GM18909 (cell line): Measurements from ENCODE around the gene TTBK2.
"Not testable (repeated sequence)": the region's sequence is repeated elsewhere in the genome, so short reads cannot be mapped to it uniquely, and the experiment has no call there.

Experiments used
- ATAC-seq: cut with Tn5 transposase; IDR thresholded peaks from one replicate; pipeline ENCODE4 v1.9.1; 2021; ENCODE audit warnings: mild to moderate bottlenecking; ENCODE audit not compliant: unreplicated experiment, poor library complexity

The TTBK2 gene

DNA sequence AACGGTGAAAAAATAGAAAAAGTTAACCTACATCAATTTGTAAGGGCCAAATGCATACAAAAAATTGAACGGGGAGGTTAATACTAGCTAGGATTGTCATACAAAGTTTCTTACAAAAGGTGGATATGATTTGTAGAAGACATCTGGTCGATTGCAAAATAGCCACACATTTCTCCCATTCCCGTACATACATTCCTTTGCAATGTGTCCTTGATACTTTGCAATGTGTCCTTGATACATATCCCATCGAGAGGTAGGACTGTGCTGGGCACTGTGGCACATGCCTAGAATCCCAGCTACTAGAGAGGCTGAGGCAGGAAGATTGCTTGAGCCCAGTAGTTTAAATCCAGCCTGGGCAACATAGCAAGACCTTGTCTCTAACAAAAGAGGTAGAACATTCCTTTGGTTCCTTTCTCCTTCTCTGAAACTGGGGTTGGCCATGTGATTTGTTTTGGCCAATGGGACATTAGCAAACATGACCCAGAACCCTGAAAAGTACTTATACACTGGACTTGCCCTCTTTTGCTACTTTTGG is 9.5 kb downstream of the TTBK2 start:
- no peak for ATAC-seq

DNA sequence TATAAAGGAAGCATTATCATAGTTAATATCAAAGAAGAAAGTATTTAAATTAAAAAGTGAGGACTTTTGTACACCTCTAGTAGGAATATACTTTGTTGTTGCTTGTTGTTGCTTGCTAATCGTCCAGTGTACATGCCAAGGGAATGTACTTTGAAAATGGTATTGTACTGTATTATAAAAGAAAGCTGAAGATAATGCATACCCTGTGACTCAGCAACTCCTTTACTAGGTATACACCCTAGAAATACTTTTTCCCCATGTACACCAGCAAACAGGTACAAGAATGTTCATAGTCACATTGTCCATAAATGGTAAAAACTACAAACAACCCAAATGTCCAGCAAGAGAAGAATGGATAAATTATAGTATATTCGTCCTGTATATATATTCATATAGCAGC is 12.0 kb downstream of the TTBK2 start:
- ATAC-seq: no peak

DNA sequence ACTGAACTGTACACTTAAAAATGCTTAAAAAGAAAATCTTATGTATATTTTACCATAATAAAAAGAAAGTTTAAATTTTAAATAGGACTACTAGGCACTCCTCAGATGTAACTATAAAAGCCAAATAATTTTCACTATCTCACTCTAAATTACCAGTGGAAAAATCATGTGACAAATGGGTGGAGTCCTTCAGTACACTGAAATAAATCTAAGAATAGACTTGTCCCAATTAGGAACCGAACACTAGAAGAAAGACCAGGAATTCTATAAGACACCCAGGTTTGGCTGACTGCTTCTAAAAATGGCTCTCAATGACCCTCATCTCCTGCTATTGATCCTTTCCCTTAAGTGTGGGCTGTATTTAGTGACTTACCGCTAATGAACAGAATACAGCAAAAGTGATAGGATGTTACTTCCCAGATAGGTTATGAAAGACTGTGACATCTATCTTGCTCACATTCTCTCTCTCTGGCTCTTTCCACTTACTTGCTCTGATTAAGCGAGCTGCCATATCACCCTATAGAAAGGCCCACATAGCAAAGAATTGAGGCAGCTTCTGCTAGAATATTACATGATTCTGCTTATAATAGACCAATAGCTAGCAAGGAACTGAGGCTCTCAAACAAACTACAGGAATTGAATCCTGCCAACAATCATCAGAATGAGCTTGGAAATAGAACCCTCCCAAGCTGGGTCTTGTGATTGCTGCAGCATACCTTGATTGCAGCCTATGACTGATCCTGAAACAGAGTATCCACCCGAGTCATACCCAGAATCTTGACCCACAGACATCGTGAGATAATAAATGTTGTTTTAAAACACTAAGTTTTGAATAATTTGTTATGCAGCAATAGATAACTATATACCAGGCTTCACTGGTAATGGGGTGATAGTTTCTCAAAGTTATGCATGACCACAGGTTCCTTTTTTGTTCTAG is 16.9 kb downstream of the TTBK2 start:
- no peak for ATAC-seq

DNA sequence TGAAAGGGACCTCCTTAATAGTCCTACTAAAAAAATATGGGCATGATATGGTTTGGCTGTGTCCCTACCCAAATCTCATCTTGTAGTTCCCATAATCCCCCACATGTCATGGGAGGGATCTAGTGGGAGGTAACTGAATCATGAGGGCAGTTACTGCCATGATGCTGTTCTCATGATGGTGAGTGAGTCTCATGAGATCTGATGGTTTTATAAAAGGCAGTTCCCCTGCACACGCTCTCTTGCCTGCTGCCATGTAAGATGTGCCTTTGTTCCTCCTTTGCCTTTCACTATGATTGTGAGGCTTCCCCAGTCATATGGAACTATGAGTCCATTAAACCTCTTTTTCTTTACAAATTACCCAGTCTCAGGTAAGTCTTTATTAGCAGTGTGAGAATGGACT is 26.7 kb downstream of the TTBK2 start:
- ATAC-seq: not testable (repeated sequence)

DNA sequence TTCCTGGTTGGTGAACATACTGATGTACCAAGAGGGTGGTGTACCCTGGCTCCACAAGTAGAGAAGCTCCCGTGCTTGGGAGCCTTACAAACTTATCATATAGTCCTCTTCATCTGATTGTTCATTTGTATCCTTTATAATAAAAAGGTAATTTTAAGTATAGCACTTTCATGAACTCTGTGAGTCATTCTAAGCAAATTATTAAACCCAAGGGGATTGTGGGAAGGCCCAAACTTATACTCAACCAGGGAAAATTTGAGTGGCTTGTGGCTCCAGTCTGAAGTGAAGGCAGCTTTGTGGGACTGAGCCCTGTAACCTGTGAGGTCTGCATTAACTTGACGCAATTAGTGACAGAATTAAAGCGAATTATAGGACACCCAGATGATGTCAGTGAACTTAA is 29.0 kb downstream of the TTBK2 start:
- no peak for ATAC-seq

DNA sequence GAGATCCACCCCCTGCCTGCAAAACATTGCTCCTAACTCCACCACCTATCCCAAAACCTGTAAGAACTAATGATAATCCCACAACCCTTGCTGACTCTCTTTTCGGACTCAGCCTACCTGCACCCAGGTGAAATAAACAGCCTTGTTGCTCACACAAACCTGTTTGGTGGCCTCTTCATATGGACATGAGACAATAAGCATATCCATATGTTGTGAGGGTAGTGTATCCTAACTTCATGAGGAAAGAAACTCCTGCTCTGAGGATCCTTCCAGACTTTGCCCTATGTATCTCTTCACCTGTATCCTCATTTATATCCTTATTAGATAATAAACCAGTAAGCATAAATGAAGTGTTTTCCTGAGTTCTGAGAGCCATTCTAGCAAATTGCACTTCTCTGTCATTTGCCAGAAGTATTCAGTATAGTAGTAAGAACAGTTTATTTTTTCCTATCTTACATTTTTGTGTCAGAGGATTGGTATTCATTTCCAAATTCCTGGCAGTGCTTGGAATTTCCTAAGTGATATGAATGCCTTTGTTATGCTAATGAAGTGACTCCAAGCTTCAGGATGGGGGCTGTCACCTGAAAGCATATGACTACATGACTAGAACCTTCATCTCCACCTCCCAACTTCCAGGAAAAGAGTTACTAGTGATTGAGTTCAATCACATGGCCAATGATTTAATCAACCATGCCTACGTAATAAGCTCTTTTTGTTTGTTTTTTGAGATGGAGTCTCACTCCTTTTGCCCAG is 30.2 kb downstream of the TTBK2 start:
- ATAC-seq: no peak

DNA sequence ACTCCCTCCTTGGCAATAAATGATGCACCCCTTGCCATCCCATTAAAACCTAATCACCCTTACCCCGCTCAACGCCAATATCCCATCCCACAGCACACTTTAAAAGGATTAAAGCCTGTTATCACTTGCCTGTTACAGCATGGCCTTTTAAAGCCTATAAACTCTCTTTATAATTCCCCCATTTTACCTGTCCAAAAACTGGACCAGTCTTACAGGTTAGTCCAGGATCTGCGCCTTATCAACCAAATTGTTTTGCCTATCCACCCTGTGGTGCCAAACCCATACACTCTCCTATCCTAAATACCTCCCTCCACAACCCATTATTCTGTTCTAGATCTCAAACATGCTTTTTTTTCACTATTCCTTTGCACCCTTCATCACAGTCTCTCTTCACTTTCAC is 33.2 kb downstream of the TTBK2 start:
- not testable (repeated sequence) for ATAC-seq

DNA sequence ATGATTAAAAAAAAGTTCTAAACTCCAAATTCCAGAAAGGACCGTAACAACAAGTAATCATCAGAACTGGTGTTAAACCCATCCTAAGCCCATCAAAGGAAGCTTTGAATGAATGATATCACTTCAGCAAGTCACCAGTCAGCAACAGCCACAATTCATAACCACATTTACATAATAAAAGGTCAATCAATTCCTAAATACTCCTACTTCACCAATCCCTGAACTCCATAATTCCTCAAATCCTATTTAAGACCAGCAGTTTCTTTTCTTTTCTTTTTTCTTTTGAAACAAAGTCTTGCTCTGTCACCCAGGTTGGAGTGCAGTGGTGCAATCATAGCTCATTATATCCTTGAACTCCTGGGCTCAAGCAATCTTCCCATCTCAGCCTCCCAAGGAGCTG is 40.5 kb downstream of the TTBK2 start:
- ATAC-seq: no peak

DNA sequence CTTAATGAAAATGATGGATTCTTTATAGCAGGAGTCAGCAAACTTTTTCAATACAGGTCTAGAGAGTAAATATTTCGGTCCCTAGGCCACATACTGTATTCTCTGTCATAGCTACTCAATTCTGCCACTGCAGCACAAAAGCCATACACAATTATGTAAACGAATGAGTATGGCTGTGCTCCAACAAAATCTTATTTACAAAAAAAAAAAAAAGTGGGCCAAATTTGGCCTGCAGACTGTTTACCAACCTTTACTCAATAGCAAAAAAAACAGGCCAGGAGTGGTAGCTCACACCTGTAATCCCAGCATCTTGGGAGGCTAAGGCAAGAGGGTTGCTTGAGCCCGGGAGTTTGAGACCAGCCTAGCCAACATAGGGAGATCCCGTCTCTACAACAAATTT is 41.1 kb downstream of the TTBK2 start:
- ATAC-seq: no peak

DNA sequence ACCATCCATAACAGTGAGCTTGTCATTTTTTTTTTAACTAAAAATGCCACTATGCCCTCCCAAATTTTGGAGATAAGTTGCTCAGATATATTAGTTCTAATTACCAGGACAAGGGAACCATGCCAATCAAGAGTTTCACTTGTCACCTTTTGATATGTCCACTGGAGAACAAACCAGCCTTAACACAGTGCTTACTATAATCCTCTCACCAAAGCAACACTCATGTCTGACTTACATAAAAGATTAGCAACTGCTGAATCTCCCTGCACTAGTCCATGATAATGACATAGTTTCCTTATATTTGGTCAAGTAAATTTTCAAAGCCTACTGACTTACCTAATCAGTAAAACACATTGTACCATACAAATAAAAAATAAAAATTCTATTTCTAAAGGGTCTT is 44.4 kb downstream of the TTBK2 start:
- no peak for ATAC-seq

DNA sequence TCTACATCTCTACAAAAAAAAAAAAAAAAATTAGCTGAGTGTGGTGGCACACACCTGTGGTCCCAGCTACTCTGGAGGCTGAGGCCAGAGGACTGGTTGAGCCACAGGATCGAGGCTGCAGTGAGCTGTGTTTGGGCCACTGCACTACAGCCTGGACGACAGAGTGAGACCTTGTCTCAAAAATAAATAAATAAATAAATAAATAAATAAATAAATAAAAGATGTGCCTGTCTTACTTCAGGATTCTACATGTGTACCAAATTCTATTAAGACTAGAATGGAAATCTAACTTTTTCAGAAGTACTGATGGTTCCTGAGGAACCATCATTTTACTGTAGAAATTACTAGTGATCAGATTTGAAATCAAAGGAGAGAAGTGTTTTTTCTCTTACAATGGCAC is 51.9 kb downstream of the TTBK2 start:
- no peak for ATAC-seq

DNA sequence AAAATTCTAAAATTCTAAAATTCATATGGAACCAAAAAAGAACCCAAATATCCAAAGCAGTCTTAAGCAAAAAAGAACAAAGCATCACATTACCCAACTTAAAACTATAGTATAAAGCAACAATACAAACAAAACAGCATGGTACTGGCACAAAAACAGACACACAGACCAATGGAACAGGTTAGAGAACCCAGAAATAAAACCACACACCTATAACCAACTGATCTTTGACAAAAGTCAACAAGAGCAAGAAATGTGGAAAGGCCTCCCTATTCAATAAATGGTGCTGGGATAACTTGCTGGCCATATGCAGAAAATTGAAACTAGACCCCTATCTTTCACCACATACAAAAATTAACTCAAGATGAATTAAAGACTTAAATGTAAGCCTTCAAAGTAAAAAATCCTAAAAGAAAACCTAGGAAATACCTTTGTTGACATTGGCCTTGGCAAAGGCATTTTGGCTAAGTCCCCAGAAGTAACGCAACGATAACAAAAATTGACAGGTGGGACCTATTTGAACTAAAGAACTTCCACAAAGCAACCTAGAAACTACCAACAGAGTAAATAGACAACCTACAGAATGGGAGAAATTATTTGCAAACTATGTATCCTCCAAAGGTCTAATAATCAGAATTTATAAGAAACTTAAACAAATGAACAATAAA is 56.9 kb downstream of the TTBK2 start:
- no peak for ATAC-seq

DNA sequence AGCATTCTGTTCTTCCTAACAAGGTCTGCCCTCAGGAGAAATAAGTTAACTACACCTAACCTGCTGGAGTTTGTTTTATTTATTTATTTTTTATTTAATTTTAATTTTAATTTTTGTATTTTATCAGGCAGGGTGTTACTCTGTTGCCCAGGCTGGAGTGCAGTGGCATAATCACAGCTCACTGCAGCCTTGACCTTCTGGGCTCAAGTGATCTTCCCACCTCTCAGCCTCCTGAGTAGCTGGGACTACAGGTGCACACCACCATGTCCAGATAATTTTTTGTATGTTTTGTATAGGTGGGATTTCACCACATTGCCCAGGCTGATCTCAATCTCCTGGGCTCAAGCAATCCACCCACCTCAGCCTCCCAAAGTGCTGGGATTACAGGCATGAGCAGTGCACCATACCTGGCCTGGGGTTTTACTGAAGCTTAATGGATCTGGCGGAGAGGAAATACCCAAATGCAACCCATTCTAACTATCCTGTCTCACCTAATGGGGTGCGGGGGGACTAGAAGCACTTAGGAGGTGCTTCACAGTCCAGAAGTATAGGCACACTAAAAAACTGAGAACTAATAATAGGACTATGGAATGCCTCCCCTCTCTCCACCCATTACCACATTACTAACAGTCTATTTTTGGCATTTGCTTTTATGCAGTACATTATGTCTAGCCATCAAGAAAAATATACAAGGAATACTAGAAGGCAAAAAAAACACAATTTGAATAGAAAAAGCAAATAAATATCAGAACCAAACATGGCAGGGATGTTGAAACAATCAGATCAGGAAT is 61.4 kb downstream of the TTBK2 start:
- ATAC-seq: no peak

DNA sequence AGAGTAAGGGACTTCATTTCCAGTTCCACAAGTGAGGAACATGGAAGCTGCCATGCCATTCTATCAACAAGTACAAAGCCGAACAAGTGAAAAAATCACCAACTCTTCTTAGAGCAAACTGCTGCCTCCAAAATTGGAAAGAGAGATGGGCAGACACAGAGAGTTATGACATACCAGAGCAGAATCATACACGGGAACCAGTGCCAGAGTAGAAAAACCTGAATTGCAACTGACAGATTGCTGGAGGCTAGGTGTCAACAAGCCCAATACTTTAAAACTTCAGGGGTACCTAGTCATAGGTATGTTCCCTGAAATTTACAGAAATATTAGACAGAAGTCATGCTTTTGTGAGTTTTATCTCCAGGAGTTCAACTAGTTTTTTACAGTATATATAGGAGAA is 62.0 kb downstream of the TTBK2 start:
- ATAC-seq: no peak

DNA sequence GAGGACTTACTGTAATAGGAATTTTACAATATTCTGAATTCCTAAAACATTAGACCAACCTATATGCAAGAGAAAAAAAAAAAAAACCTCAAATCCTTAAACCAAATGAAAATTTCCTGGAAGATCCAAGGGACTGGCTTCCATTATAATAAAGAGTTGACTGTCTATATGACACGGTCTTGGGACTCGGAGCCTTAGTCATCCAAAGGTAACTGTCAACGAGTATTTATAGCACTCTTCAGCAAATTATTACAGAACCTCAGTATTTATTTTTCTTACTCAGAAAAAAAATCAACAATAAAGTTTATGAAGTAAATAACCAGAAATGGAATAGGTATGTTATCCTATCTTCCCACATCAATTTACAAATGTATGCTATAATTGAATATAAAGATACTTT is 66.0 kb downstream of the TTBK2 start:
- ATAC-seq: no peak

DNA sequence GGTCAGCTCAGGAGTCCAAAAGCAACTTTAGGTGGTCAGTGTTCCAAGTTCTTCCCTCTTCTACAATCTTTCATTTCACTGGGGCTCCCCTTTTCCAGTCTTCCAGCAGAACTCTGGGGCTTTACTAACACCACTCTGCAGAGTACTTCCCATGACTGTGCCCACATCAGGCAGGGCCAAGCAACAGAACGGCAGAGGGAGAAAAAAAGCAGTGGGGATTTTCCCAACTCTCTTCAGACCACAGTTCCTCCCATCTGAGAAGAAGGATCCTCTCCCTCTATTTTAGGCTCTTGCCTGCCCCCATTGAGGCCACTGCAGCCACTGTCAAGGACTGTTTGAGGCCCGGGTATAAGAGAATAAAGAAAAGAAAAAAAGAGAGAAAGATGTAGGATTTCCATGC is 70.7 kb downstream of the TTBK2 start:
- ATAC-seq: no peak

DNA sequence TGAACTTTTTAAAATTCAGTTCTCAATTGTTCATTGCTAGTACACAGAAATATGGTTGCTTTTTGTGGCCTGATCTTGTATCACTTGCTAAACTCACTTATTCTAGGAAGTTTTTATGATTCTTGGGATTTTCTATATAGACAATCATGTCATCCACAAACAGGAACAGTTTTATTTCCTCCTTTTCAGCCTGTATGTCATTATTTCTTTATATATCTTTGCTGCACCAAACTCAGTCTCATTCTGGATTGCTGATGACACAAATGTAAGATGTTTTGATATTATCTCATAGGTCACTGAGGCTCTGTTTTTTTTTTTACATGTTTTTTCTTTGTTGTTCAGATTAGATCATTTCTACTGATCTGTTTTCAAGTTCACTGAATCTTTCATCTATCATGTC is 71.7 kb downstream of the TTBK2 start:
- ATAC-seq: no peak

DNA sequence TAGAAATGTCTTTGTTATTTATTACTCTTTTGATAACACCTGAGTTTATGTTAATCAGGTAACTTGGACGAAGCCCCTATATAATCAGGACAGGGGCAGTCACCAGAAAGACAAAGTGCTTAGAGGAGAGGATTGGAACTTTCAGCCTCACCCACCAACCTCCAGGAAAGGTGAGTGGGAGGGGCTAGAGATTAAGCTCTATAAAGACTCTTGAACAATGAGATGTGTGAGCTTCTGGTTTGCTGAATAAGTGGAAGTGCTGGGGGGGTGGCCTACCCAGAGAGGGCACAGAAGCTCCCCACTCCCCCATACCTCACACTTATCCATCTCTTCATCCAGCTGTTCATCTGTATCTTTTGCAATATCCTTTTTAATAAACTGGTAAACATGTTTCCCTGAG is 73.9 kb downstream of the TTBK2 start:
- ATAC-seq: no peak

DNA sequence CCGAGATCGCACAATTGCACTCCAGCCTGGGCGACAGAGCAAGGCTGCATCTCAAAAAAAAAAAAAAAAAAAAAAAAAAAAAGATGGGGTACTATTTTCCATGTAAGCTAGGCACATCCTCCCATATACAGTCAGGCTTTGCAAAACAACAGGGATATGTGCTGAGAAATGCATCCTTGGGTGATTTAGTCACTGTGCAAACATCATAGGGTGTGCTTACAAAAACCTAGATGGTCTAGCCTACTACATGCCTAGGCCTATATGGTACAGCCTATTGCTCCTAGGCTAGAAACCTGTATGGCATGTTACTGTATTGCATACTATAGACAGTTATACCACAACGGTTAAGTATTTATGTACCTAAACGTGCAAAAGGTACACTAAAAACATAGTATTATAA is 75.0 kb downstream of the TTBK2 start:
- no peak for ATAC-seq

DNA sequence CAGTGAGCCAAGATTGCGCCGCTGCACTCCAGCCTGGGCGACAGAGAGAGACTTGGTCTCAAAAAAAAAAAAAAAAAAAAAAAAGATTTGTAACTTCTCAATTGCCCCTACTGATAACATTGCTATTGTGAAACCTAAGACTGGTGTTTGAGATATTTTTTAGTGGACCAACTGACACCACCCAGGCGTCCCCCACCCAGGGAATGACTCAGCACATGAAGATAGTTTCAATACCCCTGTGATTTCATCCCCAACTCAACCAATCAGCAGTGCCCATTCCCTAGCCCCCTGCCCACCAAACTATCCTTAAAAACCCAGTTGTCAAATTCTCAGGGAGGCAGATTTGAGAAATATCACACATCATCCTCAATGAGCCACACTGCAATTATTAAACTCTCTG is 76.9 kb downstream of the TTBK2 start:
- no peak for ATAC-seq
